Measurements from ENCODE around the gene CAMK2A. TPM values are rescaled to one million over a fixed set of nuclear protein-coding genes. Genes with fewer than 3 reads are reported as not detected.
A peak's percentile ranks its signal among the peaks of the same experiment; 100 is the strongest.

The CAMK2A gene
- total and polyA plus RNA-seq, 3 experiments from 2014 or later = not detected

DNA sequence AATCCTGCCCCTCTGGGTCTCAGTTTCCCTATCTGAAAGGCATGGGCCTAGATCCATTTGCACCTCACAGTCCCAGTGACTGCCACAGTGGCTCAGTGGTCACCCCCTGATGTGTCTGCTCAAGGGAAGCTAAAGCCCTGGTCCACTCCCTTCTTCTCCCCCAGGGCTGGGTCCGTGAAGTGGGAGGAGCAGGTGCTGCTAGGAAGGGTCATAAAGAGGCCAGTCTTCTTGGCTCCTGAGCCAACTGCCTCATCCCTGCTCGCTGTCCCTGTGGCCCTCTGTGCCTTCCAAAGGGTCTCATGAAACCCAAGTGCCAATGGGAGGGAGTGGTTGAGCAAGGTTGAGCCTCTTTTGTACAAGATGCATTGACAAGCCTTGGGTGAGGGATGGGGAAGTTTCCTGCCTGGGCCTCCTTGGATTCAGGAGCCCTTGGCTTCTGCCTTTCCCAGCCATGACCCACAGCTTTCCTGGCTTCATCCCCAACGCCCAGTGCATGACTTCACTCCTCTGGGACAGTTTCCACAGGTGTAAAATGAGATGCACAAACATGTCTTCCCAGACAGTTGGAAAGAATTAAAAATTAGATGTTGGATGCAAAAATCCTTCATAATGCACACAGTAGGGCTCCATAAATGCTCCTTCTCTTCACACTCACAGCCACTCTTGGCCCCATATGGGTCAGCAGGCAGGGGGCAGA, 101.3 kb downstream of the CAMK2A start:
- Mint-ChIP-seq H3K27me3 (peaks cover 21 to 33% of the 10 kb centered on the region in 2 donors), H3K4me3 (no peak overlapping the region), H3K27ac (no peak overlapping the region), H3K36me3 (no peaks in the 10 kb centered on the region), H3K9me3 (no peaks in the 10 kb centered on the region), H3K4me1 (no peaks in the 10 kb centered on the region)
- H3K4me1 ChIP-seq (ENCODE audit: insufficient read depth, low read length) = no peaks in the 10 kb centered on the region
- H3K27me3 ChIP-seq (ENCODE audit: insufficient read depth, low read length, poor library complexity, severe bottlenecking) = peaks cover 4% of the 10 kb centered on the region
- ChIA-PET POLR2A (no interaction called here), CTCF (no interaction called here)
- H3K9me3 ChIP-seq (ENCODE audit: low read length) = no peaks in the 10 kb centered on the region
- H3K36me3 ChIP-seq (ENCODE audit: insufficient read depth, low read length) = no peaks in the 10 kb centered on the region
- H3K4me3 ChIP-seq (ENCODE audit: low read length) = no peak overlapping the region
- no peak overlapping the region for H3K27ac ChIP-seq (ENCODE audit: low read depth, low read length)
- DNase-seq = no peak

DNA sequence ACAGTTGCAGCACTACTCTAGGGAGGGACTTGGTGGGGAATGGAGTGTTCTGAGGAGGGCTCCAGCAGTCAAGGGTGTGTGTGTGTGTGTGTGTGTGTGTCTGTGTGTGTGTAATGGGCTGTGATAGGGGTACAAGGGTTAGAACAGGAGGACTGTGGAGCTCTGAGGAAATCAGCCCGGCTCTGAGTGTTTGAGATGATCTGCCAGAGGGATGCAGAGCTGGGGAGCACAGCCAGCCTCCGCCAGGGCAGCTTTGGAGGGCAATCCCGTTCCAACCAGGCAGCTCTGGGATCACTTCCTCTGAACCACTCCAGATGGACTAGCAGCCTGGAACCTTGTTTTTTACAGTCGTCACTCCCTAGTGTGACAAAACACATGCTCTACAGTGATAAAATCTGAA, 102.7 kb downstream of the CAMK2A start:
- no peaks in the 10 kb centered on the region for H3K36me3 Mint-ChIP-seq
- no peaks in the 10 kb centered on the region for H3K4me1 ChIP-seq (ENCODE audit: insufficient read depth, low read length)
- ChIA-PET POLR2A (no interaction called here), CTCF (no interaction called here)
- no peak overlapping the region for H3K27ac Mint-ChIP-seq
- H3K4me1 Mint-ChIP-seq = no peaks in the 10 kb centered on the region
- H3K27ac ChIP-seq (ENCODE audit: low read depth, low read length) = no peak overlapping the region
- H3K4me3 ChIP-seq (ENCODE audit: low read length) = no peak overlapping the region
- no peaks in the 10 kb centered on the region for H3K9me3 ChIP-seq (ENCODE audit: low read length)
- no peaks in the 10 kb centered on the region for H3K9me3 Mint-ChIP-seq
- no peak overlapping the region for H3K4me3 Mint-ChIP-seq
- no peaks in the 10 kb centered on the region for H3K36me3 ChIP-seq (ENCODE audit: insufficient read depth, low read length)
- peaks cover 4% of the 10 kb centered on the region for H3K27me3 ChIP-seq (ENCODE audit: insufficient read depth, low read length, poor library complexity, severe bottlenecking)
- peaks cover 19 to 24% of the 10 kb centered on the region in 2 donors for H3K27me3 Mint-ChIP-seq
- DNase-seq = no peak

DNA sequence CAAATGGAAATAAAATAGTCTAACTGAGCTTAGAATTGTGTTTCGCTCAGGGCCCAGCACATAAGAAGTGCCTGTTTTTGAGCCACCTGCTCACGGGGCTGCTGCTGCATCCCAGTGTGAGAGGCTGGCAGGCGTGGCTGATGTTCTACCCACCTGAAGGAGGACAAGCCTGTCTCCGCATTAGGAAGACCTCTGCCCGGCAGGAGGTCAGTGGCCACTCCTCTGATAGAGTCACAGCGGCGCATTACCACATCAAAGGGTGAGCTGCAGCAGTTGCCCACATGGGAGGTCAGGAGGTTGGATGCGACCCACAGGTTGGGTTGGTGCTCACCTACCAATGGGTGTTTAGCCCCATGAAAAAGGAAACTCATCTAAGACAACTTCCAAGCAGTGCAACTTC, 103.4 kb downstream of the CAMK2A start:
- CTCF ChIA-PET = no interaction called here
- Mint-ChIP-seq H3K4me1 (no peaks in the 10 kb centered on the region), H3K36me3 (no peaks in the 10 kb centered on the region), H3K9me3 (no peaks in the 10 kb centered on the region), H3K4me3 (no peak overlapping the region), H3K27ac (no peak overlapping the region), H3K27me3 (peaks cover 18 to 21% of the 10 kb centered on the region in 2 donors)
- Histone ChIP-seq H3K4me3 (ENCODE audit: low read length) (no peak overlapping the region), H3K4me1 (ENCODE audit: insufficient read depth, low read length) (no peaks in the 10 kb centered on the region), H3K27ac (ENCODE audit: low read depth, low read length) (no peak overlapping the region), H3K9me3 (ENCODE audit: low read length) (no peaks in the 10 kb centered on the region), H3K36me3 (ENCODE audit: insufficient read depth, low read length) (no peaks in the 10 kb centered on the region), H3K27me3 (ENCODE audit: insufficient read depth, low read length, poor library complexity, severe bottlenecking) (peaks cover 4% of the 10 kb centered on the region)
- DNase-seq = no peak
- POLR2A ChIA-PET = no interaction called here

DNA sequence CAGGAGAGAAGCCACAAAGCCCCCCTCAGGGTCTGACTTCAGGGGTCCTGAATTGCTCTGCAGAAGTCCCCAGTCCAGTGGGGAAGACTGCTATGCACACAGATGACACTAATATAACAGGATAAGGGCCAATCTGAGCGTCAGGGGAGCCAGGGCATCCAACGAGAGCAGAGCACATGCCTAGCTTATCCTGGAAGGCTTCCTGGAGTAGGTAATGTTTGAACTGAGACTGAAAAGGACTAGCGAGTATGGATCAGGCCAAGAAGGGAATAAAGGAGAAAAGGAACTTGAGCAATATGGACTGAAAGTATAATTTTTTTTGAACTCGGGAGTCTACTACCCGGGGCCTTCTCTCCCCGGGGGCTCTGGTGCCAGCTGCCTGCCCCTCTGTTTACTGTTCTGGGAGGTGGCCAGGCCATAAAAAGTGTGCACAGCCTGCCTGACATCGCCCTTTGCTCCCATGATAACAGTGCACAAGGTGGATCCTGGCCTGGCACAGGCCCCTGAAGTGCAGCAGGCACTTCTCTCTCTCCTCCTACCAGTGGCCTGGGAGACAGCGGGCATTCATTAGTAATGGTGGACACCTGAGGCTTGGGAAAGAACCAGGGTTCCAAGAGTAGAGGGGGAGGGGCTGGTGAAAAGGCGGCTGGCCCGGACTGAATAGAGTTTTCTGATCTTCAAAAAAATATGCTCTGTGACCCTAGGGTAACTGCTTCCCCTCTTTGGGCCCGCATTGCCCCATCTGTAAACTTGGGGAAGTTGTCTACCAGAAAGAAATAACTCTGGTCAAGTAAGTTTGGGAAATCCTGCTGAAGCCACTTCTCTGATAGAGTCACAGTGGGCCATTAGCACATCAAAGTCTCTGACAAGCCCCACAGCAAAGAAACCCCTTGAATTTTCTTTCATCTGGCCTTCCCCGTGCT, 104.3 kb downstream of the CAMK2A start:
- ChIA-PET POLR2A (no interaction called here), CTCF (no interaction called here)
- H3K9me3 Mint-ChIP-seq = no peaks in the 10 kb centered on the region
- Histone ChIP-seq H3K27ac (ENCODE audit: low read depth, low read length) (no peak overlapping the region), H3K4me1 (ENCODE audit: insufficient read depth, low read length) (no peaks in the 10 kb centered on the region), H3K9me3 (ENCODE audit: low read length) (no peaks in the 10 kb centered on the region), H3K4me3 (ENCODE audit: low read length) (no peak overlapping the region), H3K36me3 (ENCODE audit: insufficient read depth, low read length) (no peaks in the 10 kb centered on the region), H3K27me3 (ENCODE audit: insufficient read depth, low read length, poor library complexity, severe bottlenecking) (peaks cover 4% of the 10 kb centered on the region)
- H3K27ac Mint-ChIP-seq = no peak overlapping the region
- no peaks in the 10 kb centered on the region for H3K36me3 Mint-ChIP-seq
- peaks cover 16 to 17% of the 10 kb centered on the region in 2 donors for H3K27me3 Mint-ChIP-seq
- DNase-seq = no peak
- no peaks in the 10 kb centered on the region for H3K4me1 Mint-ChIP-seq
- H3K4me3 Mint-ChIP-seq = no peak overlapping the region

DNA sequence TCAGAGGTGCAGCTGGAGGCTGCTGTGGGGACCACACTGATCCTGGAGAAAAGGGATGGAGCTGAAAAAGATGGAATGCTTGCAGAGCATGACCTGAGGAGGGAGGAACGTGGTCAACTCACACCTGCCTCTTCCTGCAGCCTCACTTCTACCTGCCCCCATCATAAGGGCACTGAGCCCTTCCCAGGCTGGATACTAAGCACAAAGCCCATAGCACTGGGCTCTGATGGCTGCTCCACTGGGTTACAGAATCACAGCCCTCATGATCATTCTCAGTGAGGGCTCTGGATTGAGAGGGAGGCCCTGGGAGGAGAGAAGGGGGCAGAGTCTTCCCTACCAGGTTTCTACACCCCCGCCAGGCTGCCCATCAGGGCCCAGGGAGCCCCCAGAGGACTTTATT, 105.6 kb downstream of the CAMK2A start:
- H3K27me3 Mint-ChIP-seq = peaks cover 9 to 11% of the 10 kb centered on the region in 2 donors
- no peak overlapping the region for H3K4me3 Mint-ChIP-seq
- H3K4me3 ChIP-seq (ENCODE audit: low read length) = no peak overlapping the region
- H3K4me1 ChIP-seq (ENCODE audit: insufficient read depth, low read length) = no peaks in the 10 kb centered on the region
- H3K36me3 Mint-ChIP-seq = no peaks in the 10 kb centered on the region
- no peak overlapping the region for H3K27ac ChIP-seq (ENCODE audit: low read depth, low read length)
- no peaks in the 10 kb centered on the region for H3K27me3 ChIP-seq (ENCODE audit: insufficient read depth, low read length, poor library complexity, severe bottlenecking)
- DNase-seq = no peak
- no peaks in the 10 kb centered on the region for H3K9me3 Mint-ChIP-seq
- H3K36me3 ChIP-seq (ENCODE audit: insufficient read depth, low read length) = no peaks in the 10 kb centered on the region
- H3K4me1 Mint-ChIP-seq = no peaks in the 10 kb centered on the region
- ChIA-PET CTCF (no interaction called here), POLR2A (no interaction called here)
- no peaks in the 10 kb centered on the region for H3K9me3 ChIP-seq (ENCODE audit: low read length)
- peak overlapping the region in 1 of 8 donors; percentile 33 for H3K27ac Mint-ChIP-seq

DNA sequence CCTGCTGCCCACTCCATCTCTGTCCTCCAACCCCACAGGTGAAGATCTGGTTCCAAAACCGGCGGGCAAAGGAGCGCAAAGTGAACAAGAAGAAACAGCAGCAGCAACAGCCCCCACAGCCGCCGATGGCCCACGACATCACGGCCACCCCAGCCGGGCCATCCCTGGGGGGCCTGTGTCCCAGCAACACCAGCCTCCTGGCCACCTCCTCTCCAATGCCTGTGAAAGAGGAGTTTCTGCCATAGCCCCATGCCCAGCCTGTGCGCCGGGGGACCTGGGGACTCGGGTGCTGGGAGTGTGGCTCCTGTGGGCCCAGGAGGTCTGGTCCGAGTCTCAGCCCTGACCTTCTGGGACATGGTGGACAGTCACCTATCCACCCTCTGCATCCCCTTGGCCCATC, 106.1 kb downstream of the CAMK2A start:
- no peak overlapping the region for H3K27ac Mint-ChIP-seq
- peaks cover 10 to 11% of the 10 kb centered on the region in 2 donors for H3K27me3 Mint-ChIP-seq
- no peaks in the 10 kb centered on the region for H3K36me3 Mint-ChIP-seq
- H3K9me3 Mint-ChIP-seq = no peaks in the 10 kb centered on the region
- no peak for DNase-seq
- Histone ChIP-seq H3K9me3 (ENCODE audit: low read length) (no peaks in the 10 kb centered on the region), H3K36me3 (ENCODE audit: insufficient read depth, low read length) (no peaks in the 10 kb centered on the region), H3K4me3 (ENCODE audit: low read length) (no peak overlapping the region), H3K27me3 (ENCODE audit: insufficient read depth, low read length, poor library complexity, severe bottlenecking) (no peaks in the 10 kb centered on the region), H3K27ac (ENCODE audit: low read depth, low read length) (no peak overlapping the region), H3K4me1 (ENCODE audit: insufficient read depth, low read length) (no peaks in the 10 kb centered on the region)
- no peak overlapping the region for H3K4me3 Mint-ChIP-seq
- no peaks in the 10 kb centered on the region for H3K4me1 Mint-ChIP-seq
- ChIA-PET POLR2A (no interaction called here), CTCF (no interaction called here)

DNA sequence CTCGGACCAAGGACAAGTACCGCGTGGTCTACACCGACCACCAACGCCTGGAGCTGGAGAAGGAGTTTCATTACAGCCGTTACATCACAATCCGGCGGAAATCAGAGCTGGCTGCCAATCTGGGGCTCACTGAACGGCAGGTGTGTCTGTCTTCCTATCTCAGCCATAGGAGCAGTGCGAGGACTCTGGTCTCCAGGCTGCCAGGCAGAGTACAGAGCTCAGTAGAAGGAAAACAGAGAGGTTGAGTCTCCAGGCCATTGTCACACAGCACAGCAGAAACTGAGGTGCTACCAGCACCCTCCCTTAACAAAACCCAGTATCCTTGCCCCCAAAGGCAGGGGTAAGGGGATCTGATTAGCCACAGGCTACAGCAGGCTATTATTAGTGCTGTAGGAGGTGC, 106.8 kb downstream of the CAMK2A start:
- Mint-ChIP-seq H3K27me3 (peaks cover 10 to 11% of the 10 kb centered on the region in 2 donors), H3K4me1 (no peaks in the 10 kb centered on the region)

DNA sequence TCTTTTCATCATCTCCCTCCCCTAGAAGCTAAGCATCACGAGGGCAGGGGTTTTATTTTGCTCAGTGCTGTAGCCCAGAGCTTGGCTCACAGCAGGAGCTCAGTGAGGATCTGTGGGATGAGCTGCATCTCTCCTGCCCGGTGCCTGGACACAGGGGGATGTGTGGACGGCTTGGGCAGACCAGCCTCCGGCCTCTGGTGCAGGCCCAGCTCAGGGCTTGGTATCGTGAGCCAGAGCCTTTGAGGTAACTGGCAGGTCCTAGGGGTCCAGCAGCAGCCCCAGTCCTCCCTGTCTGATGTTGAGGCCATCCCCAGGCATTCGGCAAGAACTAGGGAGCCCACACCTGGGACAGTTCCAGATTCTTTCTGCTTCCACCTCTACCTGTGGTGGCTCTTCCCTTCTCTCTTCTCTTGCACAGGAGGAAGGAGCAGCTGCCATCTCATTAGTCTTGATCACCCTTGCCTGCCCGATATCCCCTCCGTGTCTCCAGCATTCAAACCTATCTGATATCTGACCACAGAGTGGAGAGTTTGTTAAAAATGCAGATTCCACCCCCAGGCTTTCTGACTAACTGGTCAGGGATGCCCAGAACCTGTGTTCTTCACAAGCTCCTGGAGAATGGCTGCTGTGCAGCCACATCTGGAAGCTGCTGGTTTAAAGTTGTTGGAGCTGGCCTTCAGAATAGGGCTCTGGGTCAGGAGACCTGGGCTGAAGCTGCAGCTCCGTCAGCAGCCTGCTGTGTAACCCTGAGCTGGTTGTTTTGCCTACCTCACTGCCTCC, 107.6 kb downstream of the CAMK2A start:
- CTCF ChIA-PET = no interaction called here
- POLR2A ChIA-PET = no interaction called here

More for the DNA sequence above, 106.8 kb downstream of the CAMK2A start:
- H3K9me3 Mint-ChIP-seq = no peaks in the 10 kb centered on the region
- no peak overlapping the region for H3K4me3 Mint-ChIP-seq
- POLR2A ChIA-PET = no interaction called here
- H3K27me3 ChIP-seq (ENCODE audit: insufficient read depth, low read length, poor library complexity, severe bottlenecking) = no peaks in the 10 kb centered on the region
- H3K9me3 ChIP-seq (ENCODE audit: low read length) = no peaks in the 10 kb centered on the region
- H3K4me3 ChIP-seq (ENCODE audit: low read length) = no peak overlapping the region
- H3K36me3 ChIP-seq (ENCODE audit: insufficient read depth, low read length) = no peaks in the 10 kb centered on the region
- H3K27ac Mint-ChIP-seq = no peak overlapping the region
- CTCF ChIA-PET = no interaction called here
- no peak overlapping the region for H3K27ac ChIP-seq (ENCODE audit: low read depth, low read length)
- no peak for DNase-seq
- H3K4me1 ChIP-seq (ENCODE audit: insufficient read depth, low read length) = no peaks in the 10 kb centered on the region
- no peaks in the 10 kb centered on the region for H3K36me3 Mint-ChIP-seq

More for the DNA sequence above, 107.6 kb downstream of the CAMK2A start:
- no peak overlapping the region for H3K27ac Mint-ChIP-seq
- no peaks in the 10 kb centered on the region for H3K4me1 Mint-ChIP-seq
- peaks cover 10 to 11% of the 10 kb centered on the region in 2 donors for H3K27me3 Mint-ChIP-seq
- Histone ChIP-seq H3K4me1 (ENCODE audit: insufficient read depth, low read length) (no peaks in the 10 kb centered on the region), H3K27ac (ENCODE audit: low read depth, low read length) (no peak overlapping the region), H3K27me3 (ENCODE audit: insufficient read depth, low read length, poor library complexity, severe bottlenecking) (no peaks in the 10 kb centered on the region), H3K4me3 (ENCODE audit: low read length) (no peak overlapping the region), H3K9me3 (ENCODE audit: low read length) (no peaks in the 10 kb centered on the region), H3K36me3 (ENCODE audit: insufficient read depth, low read length) (no peaks in the 10 kb centered on the region)
- no peaks in the 10 kb centered on the region for H3K9me3 Mint-ChIP-seq
- H3K4me3 Mint-ChIP-seq = no peak overlapping the region
- no peak for DNase-seq
- no peaks in the 10 kb centered on the region for H3K36me3 Mint-ChIP-seq

All from CD8-positive, alpha-beta memory T cell (primary cell).